ENCODE results near the gene GDF9. TPM values are rescaled to one million over a fixed set of nuclear protein-coding genes. Genes with fewer than 3 reads are reported as not detected.

GDF9 gene
- total RNA-seq, 5 donors from 2014 or later (not counting 1 experiment from before 2014, with no cell fraction given): 0.63 to 1.9 (median 0.92) TPM

DNA sequence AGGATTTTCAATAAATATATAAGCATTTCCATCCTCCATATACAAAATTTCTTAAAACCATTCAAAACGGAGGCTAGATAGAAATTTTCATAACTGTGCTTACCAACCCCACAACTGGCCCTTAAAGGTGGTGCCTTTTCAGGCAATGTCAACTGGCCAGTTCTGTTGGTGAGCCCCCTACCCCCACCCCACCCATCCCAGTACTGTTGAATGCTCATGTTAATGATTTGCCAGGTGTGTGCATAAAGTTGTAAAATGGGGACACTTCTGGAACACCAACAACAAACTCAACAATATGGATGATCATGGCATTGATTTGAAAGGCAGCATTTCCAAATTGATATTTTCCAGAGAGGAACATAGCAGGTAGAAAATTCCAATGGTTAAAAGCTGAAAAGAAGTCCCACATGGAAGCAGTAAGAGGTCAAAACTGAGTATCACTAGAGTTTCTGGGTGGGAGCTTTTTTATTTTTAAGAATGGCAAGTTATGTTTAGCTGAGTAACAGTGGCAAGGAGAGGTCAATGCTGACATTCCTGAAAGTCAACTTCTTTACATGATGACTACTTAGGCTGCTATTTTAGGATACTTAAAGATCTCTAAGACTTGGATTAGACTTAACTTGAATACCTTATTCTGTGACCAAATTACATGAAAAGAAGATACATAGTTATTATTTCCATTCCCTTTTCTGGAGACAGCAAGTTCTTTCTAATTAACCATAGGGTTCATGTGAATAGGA, 9.9 kb upstream of the GDF9 start:
- no peak overlapping the region for H3K4me3 Mint-ChIP-seq
- H3K4me1 Mint-ChIP-seq: no peaks in the 10 kb centered on the region
- ATAC-seq (replicated peaks in 1 of 4): no peak
- Histone ChIP-seq H3K36me3 (ENCODE audit: control insufficient read depth in 2 of 2, extremely low read depth in 1 of 2, insufficient read depth in 1 of 2, low read length in 1 of 2) (peaks cover 0 to 35% of the 10 kb centered on the region in 2 donors), H3K27ac (ENCODE audit: low read length) (no peak overlapping the region), H3K27me3 (replicated peaks in 1 of 2; ENCODE audit: control insufficient read depth in 2 of 2, extremely low read depth in 1 of 2, insufficient read depth in 2 of 2, low read length in 1 of 2) (no peaks in the 10 kb centered on the region), H3K9me3 (no peaks in the 10 kb centered on the region), H3K4me3 (ENCODE audit: control insufficient read depth in 1 of 2, extremely low read depth in 1 of 2, low read length in 1 of 2) (no peak overlapping the region), H3K4me1 (ENCODE audit: control insufficient read depth in 1 of 2, extremely low read depth in 1 of 2, insufficient read depth in 2 of 2, low read length in 2 of 2) (no peaks in the 10 kb centered on the region)
- WGBS (ENCODE audit: insufficient coverage): no CpG with 5 or more reads among the region's 1 CpG
- ChIA-PET POLR2A (no interaction called here), CTCF (no interaction called here)
- peaks cover 27% of the 10 kb centered on the region for H3K36me3 Mint-ChIP-seq
- no peak overlapping the region for H3K27ac Mint-ChIP-seq
- no peak for DNase-seq
- no peaks in the 10 kb centered on the region for H3K9me3 Mint-ChIP-seq
- H3K27me3 Mint-ChIP-seq: no peaks in the 10 kb centered on the region

DNA sequence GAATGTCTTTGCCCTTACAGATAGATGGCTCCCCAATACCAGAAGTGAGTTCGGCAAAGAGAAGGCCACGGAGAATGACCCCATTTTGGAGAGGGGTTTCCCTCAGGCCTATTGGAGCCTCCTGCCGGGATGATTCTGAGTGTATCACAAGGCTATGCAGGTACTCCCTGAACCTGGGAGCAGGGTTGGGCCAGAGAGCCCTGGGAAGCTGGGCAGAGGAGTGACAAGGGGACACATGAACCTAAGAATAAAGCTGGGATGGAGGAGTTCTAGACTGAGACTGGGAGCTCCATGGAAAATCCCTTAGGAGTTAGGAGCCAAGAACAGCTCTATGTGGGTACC, 7.6 kb upstream of the GDF9 start:
- ATAC-seq (replicated peaks in 1 of 4) (no peak), DNase-seq (no peak)
- Histone ChIP-seq H3K4me1 (ENCODE audit: control insufficient read depth in 1 of 2, extremely low read depth in 1 of 2, insufficient read depth in 2 of 2, low read length in 2 of 2) (no peaks in the 10 kb centered on the region), H3K36me3 (ENCODE audit: control insufficient read depth in 2 of 2, extremely low read depth in 1 of 2, insufficient read depth in 1 of 2, low read length in 1 of 2) (peaks cover 0 to 33% of the 10 kb centered on the region in 2 donors), H3K27ac (ENCODE audit: low read length) (no peak overlapping the region), H3K9me3 (no peaks in the 10 kb centered on the region), H3K4me3 (ENCODE audit: control insufficient read depth in 1 of 2, extremely low read depth in 1 of 2, low read length in 1 of 2) (no peak overlapping the region), H3K27me3 (replicated peaks in 1 of 2; ENCODE audit: control insufficient read depth in 2 of 2, extremely low read depth in 1 of 2, insufficient read depth in 2 of 2, low read length in 1 of 2) (no peaks in the 10 kb centered on the region)
- Mint-ChIP-seq H3K4me1 (peaks cover 0 to under 1% (median 0%) of the 10 kb centered on the region in 3 donors), H3K4me3 (no peak overlapping the region), H3K27ac (no peak overlapping the region), H3K9me3 (no peaks in the 10 kb centered on the region), H3K36me3 (peaks cover 28% of the 10 kb centered on the region), H3K27me3 (no peaks in the 10 kb centered on the region)
- POLR2A ChIA-PET: interaction anchor here in 1 of 2 donors (0.6 kb wide), 1 partner anchor 453 kb away, joined by 5 read pairs; no protein-coding TSS in a partner anchor
- no CpG with 5 or more reads among the region's 3 CpGs for WGBS (ENCODE audit: insufficient coverage)
- CTCF ChIA-PET: interaction anchor here in 1 of 2 donors (0.7 kb wide), 1 partner anchor 9 kb away, joined by 3 read pairs; no protein-coding TSS in a partner anchor

DNA sequence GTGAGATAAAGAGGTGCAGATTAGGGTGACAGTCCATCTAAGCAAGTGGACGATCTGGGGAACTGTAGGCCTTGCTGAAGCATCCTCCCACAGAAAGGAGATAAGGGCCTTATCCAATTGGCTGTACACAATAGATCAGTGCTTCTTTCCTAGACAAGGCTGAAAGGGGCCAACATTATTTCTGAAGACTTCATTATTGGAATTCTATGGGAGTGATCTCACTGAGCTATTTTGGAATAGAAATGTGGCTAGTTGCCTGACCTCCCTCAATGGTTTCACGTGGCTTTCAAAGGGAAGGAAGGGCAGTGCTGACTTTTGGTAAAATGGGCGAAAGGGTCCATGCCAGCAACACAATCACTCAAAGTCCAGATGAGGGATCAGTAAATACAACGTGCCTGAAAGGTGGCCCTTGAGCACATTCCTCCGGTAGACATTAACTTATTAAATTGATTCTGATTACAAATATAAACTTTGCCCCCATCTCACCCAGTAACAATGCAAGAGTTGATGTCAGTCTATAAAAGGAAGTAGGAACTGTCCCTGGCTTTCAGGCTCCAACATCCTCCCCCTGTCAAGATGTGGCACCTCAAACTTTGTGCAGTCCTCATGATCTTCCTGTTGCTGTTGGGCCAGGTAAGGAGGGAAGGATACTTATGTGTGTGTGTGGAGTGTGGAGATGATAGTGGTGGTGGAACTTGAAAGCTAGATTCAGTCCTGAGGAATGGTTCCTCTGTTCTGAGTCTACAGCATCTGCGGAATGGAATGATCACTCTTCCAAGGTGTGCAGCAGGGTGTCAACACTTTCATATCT, 7.1 kb upstream of the GDF9 start, which contains the start of gene LEAP2:
TSS of gene LEAP2 (plus strand) at position 550 of the 811 bp plus-strand sequence. CDS start at position 577, 27 bp downstream.
- Histone ChIP-seq H3K4me3 (ENCODE audit: control insufficient read depth in 1 of 2, extremely low read depth in 1 of 2, low read length in 1 of 2) (no peak within 1 kb of the TSS), H3K36me3 (ENCODE audit: control insufficient read depth in 2 of 2, extremely low read depth in 1 of 2, insufficient read depth in 1 of 2, low read length in 1 of 2) (peaks cover 0 to 33% of the 10 kb centered on the region in 2 donors), H3K27ac (ENCODE audit: low read length) (no peak within 1 kb of the TSS), H3K4me1 (ENCODE audit: control insufficient read depth in 1 of 2, extremely low read depth in 1 of 2, insufficient read depth in 2 of 2, low read length in 2 of 2) (no peaks in the 10 kb centered on the region), H3K9me3 (no peaks in the 10 kb centered on the region), H3K27me3 (replicated peaks in 1 of 2; ENCODE audit: control insufficient read depth in 2 of 2, extremely low read depth in 1 of 2, insufficient read depth in 2 of 2, low read length in 1 of 2) (no peaks in the 10 kb centered on the region)
- ChIA-PET POLR2A (interaction anchor here in 1 of 2 donors (0.6 kb wide), 1 partner anchor 453 kb away, joined by 5 read pairs; no protein-coding TSS in a partner anchor), CTCF (interaction anchor here in 1 of 2 donors (0.6 kb wide), 1 partner anchor 45 kb away, joined by 3 read pairs; no protein-coding TSS in a partner anchor)
- WGBS (ENCODE audit: insufficient coverage): 89% methylated on average over 2 of the region's 6 CpGs
- no peak for DNase-seq
- Mint-ChIP-seq H3K9me3 (no peaks in the 10 kb centered on the region), H3K4me3 (no peak within 1 kb of the TSS), H3K36me3 (peaks cover 30% of the 10 kb centered on the region), H3K27ac (peak within 1 kb of the TSS in 1 of 2 donors; percentile 29), H3K27me3 (no peaks in the 10 kb centered on the region), H3K4me1 (peaks cover 0 to 4% (median 3%) of the 10 kb centered on the region in 3 donors)
- ATAC-seq (replicated peaks in 1 of 4): no peak

DNA sequence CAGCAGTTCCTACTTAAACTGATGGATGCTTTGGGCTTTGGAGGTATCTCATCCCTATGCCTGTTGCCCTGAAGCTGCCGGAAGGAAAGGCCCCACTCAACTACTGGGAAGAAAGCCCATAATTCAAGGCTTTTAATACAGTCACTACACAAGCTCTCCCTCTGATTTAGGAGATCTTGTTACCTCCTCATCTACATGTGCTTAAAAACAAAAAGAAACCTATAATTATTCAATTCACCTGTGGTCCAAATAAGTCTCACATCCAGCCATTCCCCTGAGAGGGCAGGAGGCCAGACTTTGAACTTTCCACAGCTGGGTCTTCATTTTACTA, 6.5 kb upstream of the GDF9 start:
- H3K36me3 Mint-ChIP-seq: peaks cover 31% of the 10 kb centered on the region
- H3K4me1 Mint-ChIP-seq: peaks cover 2 to 8% (median 6%) of the 10 kb centered on the region in 3 donors
- no CpG with 5 or more reads among the region's 1 CpG for WGBS (ENCODE audit: insufficient coverage)
- ChIA-PET POLR2A (interaction anchor here (0.7 kb wide), 2 partner anchors 188 to 1498 kb away, joined by 4 read pairs; no protein-coding TSS in a partner anchor), CTCF (no interaction called here)
- H3K27me3 Mint-ChIP-seq: no peaks in the 10 kb centered on the region
- Histone ChIP-seq H3K9me3 (no peaks in the 10 kb centered on the region), H3K36me3 (ENCODE audit: control insufficient read depth in 2 of 2, extremely low read depth in 1 of 2, insufficient read depth in 1 of 2, low read length in 1 of 2) (peaks cover 0 to 31% of the 10 kb centered on the region in 2 donors), H3K27me3 (replicated peaks in 1 of 2; ENCODE audit: control insufficient read depth in 2 of 2, extremely low read depth in 1 of 2, insufficient read depth in 2 of 2, low read length in 1 of 2) (no peaks in the 10 kb centered on the region), H3K4me1 (ENCODE audit: control insufficient read depth in 1 of 2, extremely low read depth in 1 of 2, insufficient read depth in 2 of 2, low read length in 2 of 2) (peaks cover 0 to 2% of the 10 kb centered on the region in 2 experiments), H3K27ac (ENCODE audit: low read length) (no peak overlapping the region), H3K4me3 (ENCODE audit: control insufficient read depth in 1 of 2, extremely low read depth in 1 of 2, low read length in 1 of 2) (no peak overlapping the region)
- no peak overlapping the region for H3K4me3 Mint-ChIP-seq
- no peak for ATAC-seq (replicated peaks in 1 of 4)
- no peaks in the 10 kb centered on the region for H3K9me3 Mint-ChIP-seq
- no peak for DNase-seq
- H3K27ac Mint-ChIP-seq: peak overlapping the region in 1 of 2 donors; percentile 1

DNA sequence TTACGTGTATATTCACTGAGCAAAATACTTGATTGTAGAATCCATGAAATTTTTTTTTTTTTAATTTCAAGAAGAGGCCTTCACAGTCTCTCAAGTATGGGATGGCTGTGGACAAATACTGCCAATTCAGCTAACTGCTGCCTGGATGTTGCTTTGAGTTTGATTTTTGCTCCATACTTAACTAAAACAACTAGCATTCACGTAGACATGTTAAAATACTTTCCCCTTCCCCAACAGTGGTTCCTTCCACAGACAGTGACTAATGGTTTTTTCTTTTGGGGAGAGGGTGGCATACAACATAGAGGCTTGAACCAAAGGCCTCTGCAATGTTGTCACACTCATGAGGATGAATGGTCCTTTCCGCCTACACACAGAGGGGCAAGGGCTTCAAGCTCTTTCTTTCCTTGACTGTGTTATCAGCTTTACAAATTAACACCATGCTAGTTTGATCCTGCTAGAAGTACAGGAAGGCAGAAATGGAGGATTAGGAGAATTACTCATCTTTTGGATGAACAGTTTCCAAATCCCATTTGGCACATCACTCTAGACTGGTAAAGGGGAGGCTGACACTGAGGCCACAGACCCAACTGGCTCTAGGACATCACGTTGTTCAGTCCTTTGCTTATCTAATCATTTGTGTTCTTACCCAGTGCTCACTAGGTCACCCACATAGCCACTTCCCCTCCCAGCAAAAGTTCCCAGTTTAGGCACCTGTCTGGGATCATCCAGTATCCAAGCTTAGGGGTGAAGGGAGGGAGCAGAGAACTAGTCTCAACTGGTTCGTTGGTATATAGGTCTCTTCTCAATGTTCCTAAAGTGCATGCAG, 5.4 kb upstream of the GDF9 start:
- Histone ChIP-seq H3K27me3 (replicated peaks in 1 of 2; ENCODE audit: control insufficient read depth in 2 of 2, extremely low read depth in 1 of 2, insufficient read depth in 2 of 2, low read length in 1 of 2) (no peaks in the 10 kb centered on the region), H3K36me3 (ENCODE audit: control insufficient read depth in 2 of 2, extremely low read depth in 1 of 2, insufficient read depth in 1 of 2, low read length in 1 of 2) (peaks cover 0 to 34% of the 10 kb centered on the region in 2 donors), H3K4me1 (ENCODE audit: control insufficient read depth in 1 of 2, extremely low read depth in 1 of 2, insufficient read depth in 2 of 2, low read length in 2 of 2) (peaks cover 2 to 11% of the 10 kb centered on the region in 2 experiments), H3K9me3 (no peaks in the 10 kb centered on the region), H3K27ac (ENCODE audit: low read length) (no peak overlapping the region), H3K4me3 (ENCODE audit: control insufficient read depth in 1 of 2, extremely low read depth in 1 of 2, low read length in 1 of 2) (no peak overlapping the region)
- H3K4me1 Mint-ChIP-seq: peaks cover 11 to 16% (median 14%) of the 10 kb centered on the region in 3 donors
- DNase-seq (no peak), ATAC-seq (replicated peaks in 1 of 4) (no peak)
- no peaks in the 10 kb centered on the region for H3K9me3 Mint-ChIP-seq
- H3K4me3 Mint-ChIP-seq: no peak overlapping the region
- WGBS (ENCODE audit: insufficient coverage): 100% methylated on average over 1 of the region's 5 CpGs
- CTCF ChIA-PET: no interaction called here
- no peak overlapping the region for H3K27ac Mint-ChIP-seq
- H3K27me3 Mint-ChIP-seq: no peaks in the 10 kb centered on the region
- POLR2A ChIA-PET: interaction anchor here (0.7 kb wide), 2 partner anchors 189 to 1497 kb away, joined by 4 read pairs; no protein-coding TSS in a partner anchor
- peaks cover 34% of the 10 kb centered on the region for H3K36me3 Mint-ChIP-seq

DNA sequence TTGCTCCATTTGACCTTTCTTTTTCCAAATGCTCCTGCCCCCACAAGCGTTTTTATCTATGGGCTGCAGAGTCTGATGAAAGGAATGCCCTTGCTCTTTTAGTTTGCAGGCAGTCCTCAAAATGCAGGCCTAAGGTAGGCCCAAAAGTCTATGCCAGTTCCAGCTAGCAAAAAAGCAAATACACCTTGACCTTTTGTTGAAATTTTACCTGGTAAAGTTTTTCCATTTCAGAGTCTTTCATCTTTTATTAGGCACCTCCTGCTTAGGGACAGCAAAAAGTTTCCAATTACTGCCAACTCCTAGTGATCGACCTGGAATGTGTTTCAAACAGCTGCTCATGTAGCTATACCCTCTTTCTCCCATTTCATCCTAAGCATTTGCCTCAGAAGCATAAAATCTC, 4.5 kb upstream of the GDF9 start:
- H3K27me3 ChIP-seq (replicated peaks in 1 of 2; ENCODE audit: control insufficient read depth in 2 of 2, extremely low read depth in 1 of 2, insufficient read depth in 2 of 2, low read length in 1 of 2): no peaks in the 10 kb centered on the region
- ChIA-PET POLR2A (interaction anchor here in 1 of 2 donors (0.6 kb wide), 1 partner anchor 584 kb away, joined by 3 read pairs; no protein-coding TSS in a partner anchor), CTCF (no interaction called here)
- H3K27ac ChIP-seq (ENCODE audit: low read length): no peak overlapping the region
- Mint-ChIP-seq H3K9me3 (no peaks in the 10 kb centered on the region), H3K4me1 (peaks cover 20 to 23% (median 21%) of the 10 kb centered on the region in 3 donors), H3K4me3 (no peak overlapping the region), H3K36me3 (peaks cover 38% of the 10 kb centered on the region), H3K27ac (peak overlapping the region in 1 of 2 donors; percentile 43), H3K27me3 (no peaks in the 10 kb centered on the region)
- H3K4me3 ChIP-seq (ENCODE audit: control insufficient read depth in 1 of 2, extremely low read depth in 1 of 2, low read length in 1 of 2): no peak overlapping the region
- H3K36me3 ChIP-seq (ENCODE audit: control insufficient read depth in 2 of 2, extremely low read depth in 1 of 2, insufficient read depth in 1 of 2, low read length in 1 of 2): peaks cover 0 to 32% of the 10 kb centered on the region in 2 donors
- ATAC-seq (replicated peaks in 1 of 4) (no peak), DNase-seq (no peak)
- H3K4me1 ChIP-seq (ENCODE audit: control insufficient read depth in 1 of 2, extremely low read depth in 1 of 2, insufficient read depth in 2 of 2, low read length in 2 of 2): peaks cover 2 to 16% of the 10 kb centered on the region in 2 experiments
- WGBS (ENCODE audit: insufficient coverage): 93% methylated on average over 2 of the region's 2 CpGs
- H3K9me3 ChIP-seq: no peaks in the 10 kb centered on the region
